Limb (tissue), 2 donors: ENCODE measurements around the gene BYSL.

Experiments used
- DNase-seq, 2 donors: peaks; one replicate each; pipeline ENCODE4 v3.0.0-alpha.2; 2016; ENCODE audit errors: extremely low spot score in 2 of 2

Gene BYSL

DNA sequence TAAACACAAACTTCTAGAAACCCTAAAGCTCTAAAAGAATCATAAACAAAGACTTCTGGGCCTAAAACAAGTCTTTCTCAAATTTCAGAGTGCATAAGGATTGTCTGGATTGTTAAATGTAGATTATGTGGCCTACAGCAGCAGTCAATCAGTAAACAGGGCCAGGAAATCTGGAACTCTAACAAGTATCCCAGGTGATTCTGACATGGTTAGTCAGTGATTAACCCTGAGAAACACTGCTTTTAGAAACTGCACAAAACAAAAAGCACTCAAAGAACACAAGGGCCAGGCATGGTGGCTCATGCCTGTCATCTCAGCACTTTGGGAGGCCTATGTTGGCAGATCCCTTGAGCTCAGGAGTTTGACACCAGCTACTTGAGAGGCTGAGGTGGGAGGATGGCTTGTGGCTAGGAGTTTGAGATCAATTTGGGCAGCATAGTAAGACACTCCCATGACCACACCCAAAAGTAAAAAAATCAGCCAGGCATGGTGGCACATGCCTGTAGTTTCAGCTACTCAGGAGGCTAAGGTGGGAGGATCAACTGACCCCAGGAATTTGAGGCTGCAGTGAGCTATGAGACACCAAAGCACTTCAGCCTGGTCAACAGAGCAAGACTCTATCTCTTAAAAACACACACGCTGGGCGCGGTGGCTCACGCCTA lies 6.3 kb upstream of the BYSL start:
- DNase-seq = no peak

DNA sequence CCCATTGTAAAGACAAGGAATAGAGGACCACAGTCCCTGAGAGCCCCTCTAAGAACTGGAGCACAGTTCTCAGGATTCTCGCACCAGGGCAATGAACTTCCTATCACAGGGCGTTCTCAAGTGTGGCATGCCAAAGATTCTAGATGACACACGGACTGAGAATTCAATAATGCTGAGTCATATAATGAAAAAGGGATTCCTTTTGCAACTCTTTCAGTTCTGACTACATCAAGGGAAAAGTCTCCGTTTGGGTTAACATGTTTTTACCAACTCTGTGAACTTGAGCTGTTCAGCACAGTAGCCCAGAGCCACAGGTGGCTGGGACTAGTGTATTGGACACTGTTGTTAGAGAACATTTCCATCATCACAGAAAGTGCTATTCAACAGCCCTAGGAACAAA lies 3.8 kb upstream of the BYSL start:
- no peak for DNase-seq

DNA sequence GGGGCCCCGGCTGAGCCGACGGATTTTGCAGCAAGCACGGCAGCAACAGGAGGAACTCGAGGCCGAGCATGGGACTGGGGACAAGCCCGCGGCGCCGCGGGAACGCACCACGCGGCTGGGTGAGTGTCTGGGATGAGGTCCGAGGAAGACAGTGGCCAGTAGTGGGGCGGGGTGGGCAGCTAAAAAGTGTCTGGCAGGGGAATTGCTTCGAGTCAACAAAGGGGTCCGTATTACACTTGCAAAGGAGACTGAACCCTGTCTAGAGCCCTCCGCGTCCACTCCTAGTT lies 356 bp downstream of the BYSL start:
- DNase-seq = no peak

DNA sequence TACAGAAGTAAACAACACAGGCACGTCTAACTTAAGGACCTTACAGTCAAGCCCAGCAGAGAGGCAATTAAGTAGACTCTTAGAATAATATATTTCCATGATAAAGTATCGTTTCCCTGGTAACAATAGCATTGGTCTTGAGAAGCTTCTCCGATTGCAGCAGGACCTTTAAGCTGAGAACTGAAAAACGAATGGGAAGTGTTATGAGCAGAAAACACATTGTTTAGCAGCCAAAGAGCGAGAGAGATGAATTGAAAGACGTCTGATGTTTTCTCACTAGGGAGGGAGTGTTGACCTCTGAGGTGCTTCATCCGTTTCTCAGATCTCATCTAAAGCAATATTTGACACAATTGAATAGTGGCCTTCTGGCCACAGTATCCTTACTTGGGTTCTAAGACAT lies 855 bp downstream of the BYSL start:
- no peak for DNase-seq

DNA sequence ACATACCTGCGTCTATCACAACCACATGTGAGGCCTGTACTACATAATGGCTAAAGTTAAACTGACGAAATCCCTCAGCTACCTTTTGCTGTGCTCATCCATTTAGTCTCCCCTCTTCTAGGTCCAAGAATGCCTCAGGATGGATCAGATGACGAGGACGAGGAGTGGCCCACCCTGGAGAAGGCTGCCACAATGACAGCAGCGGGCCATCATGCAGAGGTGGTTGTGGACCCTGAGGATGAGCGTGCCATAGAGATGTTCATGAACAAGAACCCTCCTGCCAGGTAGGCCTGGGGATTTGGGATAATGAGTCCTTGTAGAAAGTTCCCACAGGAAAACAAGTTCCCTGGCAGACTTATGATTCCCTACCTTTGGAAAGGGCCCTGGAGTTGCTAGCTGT lies 6.0 kb downstream of the BYSL start:
- DNase-seq = no peak

DNA sequence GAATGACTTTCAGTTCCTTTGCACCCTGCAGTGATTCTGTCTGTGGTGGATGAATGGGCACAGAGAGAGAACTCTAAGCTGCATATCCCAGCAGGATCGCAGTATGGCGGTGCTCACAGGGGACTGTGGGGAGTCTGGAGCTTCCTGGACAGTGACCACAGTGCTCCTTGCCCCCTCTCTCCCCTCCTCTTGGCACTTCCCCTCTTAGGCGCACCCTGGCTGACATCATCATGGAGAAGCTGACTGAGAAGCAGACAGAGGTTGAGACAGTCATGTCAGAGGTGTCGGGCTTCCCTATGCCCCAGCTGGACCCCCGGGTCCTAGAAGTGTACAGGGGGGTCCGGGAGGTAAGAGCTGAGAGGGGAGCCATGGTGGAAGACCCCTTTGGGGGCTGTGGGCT lies 8.6 kb downstream of the BYSL start:
- DNase-seq = no peak

DNA sequence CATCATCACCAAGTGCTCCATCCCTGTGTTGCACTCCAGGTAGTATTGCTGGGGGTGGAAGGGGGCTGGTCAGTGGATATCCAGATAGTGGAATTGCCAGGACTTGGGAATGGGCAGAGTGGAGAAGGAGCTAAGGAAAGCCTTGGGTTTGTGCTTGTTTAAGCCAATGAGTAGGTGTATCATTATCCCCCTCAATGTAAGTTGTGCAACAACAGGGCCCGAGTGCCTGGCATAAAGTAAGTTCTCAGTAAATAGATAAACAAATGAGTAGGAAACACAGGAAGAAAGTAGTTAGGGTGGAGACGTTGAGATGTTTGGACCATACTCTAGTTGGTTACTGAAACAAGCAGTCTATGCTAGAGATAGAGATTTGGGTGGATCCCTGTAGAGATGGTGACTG lies 10.5 kb downstream of the BYSL start:
- no peak for DNase-seq

DNA sequence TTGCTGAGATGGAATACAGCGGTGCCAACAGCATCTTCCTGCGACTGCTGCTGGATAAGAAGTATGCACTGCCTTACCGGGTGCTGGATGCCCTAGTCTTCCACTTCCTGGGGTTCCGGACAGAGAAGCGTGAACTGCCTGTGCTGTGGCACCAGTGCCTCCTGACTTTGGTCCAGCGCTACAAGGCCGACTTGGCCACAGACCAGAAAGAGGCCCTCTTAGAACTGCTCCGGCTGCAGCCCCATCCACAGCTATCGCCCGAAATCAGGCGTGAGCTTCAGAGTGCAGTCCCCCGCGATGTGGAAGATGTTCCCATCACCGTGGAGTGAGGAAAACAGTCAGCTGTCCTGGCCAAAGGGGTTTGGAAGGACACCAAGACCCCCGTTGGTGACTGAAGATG lies 11.1 kb downstream of the BYSL start:
- DNase-seq = no peak

DNA sequence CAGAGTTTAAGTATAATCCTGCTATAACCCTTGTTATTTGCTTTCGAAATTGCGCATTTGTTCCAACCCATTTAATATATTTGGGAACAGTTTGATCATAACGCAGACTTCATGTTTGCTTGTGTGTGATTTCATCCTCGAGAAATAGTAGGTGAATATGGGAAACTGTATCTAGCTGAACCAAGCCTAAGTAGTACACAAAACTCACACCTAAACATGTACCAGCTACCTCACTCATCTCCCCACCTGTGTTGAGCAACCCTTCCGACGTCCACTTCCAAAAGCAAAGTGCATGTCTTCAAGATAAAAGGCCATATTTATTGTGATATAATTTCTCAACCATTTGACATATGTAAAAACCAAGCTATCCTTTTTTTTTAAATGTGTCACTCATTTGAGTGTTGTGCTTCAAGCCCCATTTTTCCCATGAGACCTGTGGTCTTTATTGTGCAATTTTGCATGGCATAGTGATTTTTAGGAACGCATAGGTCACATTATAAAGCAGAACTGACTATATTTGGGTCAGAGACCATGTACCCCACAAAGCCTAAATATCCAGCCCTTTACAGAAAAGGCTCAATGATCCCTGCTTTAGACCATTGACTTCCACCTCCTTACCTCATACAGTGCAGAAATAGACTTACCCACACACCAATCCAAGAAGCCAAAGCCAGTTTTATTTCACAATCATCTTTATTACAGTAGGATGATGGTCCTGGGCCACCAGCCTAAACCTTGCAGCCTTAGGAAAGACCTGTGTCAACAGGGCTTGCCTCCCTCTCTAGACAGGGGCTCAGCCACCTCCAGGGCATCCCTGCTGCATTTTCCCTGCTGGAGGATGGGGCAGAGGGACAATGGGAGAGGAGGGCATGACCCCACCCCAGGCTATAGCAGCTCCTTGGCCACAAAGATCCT lies 13.2 kb downstream of the BYSL start:
- DNase-seq = no peak

DNA sequence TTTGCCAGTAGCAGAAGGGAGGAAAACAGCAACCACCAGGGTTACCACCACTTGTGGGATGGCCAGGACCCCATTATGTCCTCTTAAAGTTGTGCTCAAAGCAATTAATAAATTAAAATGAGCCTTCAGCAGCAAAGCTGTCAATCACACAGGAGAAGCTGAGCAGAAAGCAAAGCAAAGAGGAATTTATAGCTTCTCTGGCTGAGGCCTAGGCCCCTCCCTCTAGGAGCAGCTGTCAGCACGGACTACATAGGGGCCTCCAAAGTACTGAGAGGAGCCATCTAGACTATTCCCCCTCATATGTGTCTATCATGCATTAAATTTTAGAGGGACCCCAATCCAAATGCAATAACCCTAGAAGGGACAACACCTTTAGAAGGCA lies 13.9 kb downstream of the BYSL start:
- no peak for DNase-seq

DNA sequence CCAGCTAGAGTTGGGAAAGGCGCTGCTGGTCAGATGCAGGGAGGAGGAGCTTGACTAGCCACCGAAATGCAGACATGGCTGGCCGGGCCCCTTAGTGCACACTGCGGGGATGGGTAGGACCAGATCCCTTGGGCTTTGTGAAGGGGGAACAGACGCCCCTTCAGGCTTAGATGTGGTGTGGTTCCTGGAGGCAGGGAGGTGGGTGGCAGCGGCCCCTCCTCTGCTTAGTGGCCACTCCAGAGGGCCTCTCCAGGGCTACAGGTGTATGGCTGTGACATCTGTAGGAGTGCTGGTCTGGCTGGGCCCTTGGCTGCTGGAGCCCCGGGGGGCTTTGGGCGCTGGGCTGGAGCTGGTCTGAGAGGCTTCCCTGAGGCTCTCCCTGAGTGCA lies 14.4 kb downstream of the BYSL start:
- no peak for DNase-seq

DNA sequence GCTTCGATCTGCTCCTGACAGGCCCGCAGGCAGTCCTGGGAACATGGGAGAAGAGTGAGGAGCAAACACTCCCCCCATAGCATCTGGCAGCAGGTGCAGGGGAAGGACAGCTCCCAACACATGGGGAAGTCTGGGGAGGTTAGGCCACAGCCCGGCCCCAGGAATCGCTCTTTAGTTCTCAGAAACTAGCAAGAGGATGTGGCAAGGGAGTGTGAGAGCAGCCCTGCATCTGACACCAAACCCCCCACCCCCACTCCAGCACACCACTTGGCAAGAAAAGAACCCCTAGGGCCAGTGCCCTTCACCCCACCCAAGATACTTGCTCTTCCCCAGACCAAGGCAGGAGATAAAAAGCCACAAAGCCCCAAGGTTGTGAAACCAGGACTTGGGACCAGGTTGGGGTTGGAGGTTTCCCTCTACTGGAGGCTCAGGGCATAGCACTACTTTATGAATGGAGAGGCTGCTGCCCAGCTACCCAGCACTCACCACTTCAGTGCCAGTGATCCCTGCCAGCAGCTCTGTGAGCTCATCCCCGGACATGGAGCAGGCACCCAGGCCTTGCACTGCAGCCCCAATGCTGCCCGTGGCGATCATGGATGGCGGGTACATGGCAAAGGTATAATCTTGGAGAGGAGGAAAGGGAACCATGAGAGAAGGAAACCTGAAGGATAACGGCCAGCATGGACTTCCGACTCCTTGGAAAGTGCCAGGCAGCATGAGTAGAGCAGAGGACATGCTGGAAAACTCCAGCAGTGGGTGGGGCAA lies 15.0 kb downstream of the BYSL start:
- DNase-seq = peak in 1 of 2 donors; percentile 62

DNA sequence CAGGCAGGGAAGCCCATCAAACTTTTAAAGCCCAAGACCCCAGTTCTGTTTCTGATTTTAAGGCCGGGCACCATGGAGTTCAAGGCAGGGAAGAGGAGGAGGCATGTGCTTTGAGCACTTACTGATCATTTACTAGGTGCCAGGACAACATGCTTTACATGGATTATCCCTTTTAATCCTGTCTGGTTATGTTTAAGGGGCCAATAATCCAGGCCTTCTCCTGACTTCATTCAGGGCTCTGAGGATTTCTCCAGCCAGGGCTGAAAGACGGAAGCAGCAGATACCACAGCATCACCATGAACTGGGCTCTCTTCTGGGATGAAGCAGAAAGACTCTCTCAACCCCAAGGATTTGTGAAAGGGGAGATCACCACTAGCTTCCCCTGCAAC lies 16.2 kb downstream of the BYSL start:
- no peak for DNase-seq

DNA sequence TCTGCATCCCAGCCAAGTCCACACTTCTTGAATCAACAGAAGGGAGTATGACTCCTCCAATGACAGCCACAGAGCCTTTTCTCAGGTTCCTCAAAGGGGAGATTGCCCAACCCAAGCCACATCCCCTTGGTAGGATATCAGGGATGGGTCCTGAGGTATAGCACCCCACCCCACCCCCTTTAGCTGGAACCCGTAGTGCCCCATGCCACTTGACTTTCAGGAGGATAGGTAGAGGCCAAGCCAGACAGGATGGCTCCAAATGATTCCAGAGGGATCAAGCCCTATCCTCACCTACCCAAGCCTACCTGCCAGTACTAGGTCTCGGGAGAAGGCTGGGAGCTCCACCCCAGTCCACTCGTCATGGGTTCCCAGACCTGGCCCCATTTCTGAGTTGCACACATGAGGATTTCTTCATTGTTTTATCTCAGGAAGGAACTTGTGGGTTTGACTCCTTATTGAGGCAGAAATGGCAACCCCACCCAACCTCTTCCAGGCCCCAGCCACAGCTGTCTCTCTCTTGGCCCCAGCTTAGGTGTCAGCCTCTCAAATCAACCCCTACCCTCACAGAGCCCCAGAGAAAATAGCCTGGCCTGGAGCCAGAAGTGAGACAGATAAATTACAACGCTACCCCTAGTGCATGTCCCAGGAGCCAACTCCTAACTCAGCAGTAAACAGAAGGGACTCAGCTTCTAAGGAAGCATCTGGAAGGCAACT lies 16.7 kb downstream of the BYSL start:
- DNase-seq = peak in 1 of 2 donors; percentile 45

DNA sequence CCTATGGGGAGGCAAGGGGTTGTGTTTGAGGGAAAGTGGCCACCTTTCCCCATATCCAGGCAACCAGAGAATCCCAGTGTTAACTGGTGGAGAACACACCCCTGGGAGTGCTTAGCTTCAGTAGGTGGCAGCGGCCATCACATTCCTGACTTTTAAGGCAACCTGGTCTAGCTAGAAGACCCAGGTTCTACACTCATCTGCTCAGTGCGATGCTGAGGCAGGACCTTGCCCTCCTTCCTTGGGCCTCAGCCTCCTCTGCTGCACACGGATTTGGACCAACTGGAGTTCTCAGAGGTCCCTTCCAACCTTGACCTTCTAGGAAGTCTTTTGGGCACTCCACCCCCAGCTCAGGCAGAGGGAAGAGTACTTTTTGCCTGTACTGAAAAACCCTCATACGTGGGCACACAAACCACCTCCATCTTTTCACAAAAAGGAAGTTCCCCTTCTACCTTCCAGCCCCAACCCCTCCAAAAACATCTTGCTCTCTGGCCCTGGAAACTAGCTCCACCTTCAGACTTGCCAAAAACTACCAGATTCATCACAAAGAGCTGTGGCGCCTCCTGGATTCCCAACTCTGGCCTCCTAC lies 17.4 kb downstream of the BYSL start:
- peak in 1 of 2 donors; percentile 64 for DNase-seq

DNA sequence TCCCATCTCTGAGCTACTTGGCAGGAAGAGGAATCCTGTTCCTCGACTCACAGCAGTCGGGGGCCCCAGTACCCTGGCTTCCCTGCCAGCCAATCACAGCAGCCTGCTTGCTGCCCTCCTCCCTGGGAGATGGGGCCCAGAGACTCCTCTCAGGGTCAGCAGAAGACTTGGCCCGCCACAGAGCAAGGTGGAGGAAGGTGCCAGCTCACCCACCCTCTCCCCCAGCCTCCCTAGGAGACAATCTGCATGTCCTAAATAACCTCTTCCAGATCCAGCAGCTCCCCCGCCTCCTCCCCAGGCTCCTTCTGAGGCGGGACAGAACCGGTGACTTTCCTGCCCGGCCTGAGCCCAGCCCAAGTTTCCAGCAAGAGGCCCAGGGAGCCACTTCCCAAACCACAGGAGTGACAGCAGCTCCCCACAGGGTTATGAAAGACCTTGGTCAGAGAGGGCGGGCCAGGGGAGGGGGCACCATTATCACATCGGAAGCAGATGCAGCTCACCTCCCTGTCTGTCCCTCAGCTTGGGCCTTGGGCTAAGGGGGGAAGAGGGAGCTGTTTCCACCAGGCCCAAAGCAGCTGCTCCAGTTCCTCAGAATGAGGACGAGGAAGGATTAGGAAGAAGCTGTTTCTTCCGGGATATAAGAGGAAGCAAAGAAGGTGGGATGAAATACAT lies 18.0 kb downstream of the BYSL start:
- peak in 1 of 2 donors; percentile 60 for DNase-seq

DNA sequence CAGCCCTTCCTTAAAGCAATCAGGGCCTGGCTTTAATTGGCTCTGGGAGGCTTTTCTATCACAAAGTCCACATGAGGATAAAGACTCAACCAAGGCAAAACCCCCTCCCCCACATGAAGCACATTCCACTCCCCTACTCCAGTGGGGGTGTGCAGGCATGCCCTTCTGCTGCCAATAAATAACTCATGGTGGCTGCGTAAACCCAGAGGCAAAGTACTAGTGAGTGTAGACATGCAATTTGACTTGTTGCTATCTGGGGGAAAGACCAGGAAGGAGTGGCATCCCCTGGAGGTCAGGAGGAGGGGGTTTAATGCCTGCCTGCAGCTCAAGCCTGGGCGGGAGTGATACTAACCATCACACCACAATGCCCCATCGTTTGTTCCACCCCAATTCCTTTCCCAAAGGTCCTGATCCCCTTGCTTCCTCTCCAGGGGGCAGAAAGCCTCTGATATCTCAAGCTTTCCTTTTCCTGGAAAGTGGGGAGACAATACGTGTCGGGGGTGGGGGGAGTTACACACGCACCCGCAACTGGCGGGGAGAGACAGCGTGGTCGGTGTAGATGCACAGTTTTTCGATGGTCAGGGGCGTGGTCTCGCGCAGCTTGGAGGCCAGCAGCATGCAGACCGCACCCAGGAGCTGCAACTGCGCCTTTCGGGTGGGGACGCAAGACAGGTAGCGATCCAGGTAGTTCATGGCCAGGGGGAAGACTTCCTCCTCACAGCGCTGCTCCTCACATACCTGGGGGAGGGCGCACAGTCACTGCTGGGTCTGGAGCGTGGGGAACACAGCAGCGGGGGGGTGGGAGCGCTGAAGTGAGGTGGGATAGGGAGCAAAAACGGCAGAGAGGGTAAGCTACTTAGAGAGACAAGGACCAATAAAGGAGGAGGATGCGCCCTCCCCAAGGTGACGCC lies 18.8 kb downstream of the BYSL start:
- peak in 1 of 2 donors; percentile 42 for DNase-seq

DNA sequence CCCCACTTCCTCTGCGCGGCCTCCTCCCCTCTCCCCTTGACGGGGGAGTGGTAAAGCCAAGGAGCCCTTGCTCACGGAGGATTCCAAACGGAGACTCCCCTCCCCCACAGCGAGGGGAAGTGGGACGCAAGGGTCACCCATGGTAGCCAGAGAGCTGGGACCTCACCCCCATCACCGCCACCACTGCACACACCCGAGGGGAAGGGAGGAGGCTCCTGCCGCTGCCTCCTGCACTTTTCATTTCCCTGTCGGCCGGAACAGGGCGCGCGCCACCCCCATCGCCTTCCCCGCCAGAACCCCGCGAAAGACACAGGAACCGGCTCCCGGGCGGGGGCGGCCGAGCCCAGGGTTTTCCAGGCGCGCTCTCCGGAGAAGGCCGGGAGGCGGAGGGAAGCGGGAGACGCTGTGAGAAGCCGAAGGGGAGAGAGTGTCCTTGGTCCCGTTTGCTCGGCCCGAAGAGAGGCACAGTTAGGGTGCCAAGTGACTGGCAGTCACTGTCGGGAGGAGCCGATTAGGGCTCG lies 19.5 kb downstream of the BYSL start:
- peak in 1 of 2 donors; percentile 67 for DNase-seq

DNA sequence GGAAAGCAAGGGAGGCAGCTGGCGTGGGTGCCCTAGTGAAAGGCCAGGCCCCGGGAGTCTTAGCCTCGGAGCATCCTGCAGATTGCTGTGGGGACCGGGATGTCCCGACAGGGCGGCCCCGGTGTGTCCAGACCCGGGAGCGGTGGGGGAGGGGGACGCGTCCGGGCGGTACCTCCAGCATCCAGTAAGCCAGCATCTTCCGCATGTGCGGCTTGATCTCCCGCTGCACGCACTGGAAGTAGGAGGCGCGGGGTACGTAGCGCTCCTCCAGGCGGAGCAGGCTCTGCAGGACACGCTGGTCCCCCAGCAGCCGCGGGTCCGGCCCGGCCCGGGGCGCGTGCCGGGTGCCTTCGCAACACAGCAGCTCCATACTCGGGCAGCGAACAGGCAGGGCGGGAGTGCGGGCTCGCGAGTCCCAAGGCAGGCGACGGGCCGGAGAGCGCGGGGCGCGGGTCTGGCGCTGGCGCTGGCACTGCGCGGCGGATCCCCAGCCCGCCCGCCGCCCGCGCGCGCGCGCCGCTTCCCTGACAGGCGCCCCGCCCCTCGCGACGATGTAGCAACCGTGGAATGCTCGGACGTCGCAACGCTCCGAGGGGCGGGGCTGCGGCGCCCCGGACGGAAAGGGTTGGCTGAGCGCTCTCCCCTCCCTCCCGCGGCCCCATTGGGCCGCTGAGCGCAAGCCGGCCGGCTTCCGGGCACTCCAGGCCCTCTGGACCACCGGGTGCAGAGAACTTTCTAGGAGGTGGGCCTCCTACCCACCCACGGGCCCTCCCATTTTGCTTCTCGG lies 20.2 kb downstream of the BYSL start, which contains the start of gene CCND3:
TSS of gene CCND3 (minus strand) at position 529 of the 787 bp plus-strand sequence. CDS start at position 370, 159 bp downstream.
- DNase-seq = peak; percentile 92 to 94
